ENCODE measurements around the gene PICALM. TPM values are rescaled to one million over a fixed set of nuclear protein-coding genes. Genes with fewer than 3 reads are reported as not detected.

PICALM gene
- total and polyA plus RNA-seq, 4 donors, result 19.3 to 317 (median 108) TPM

DNA sequence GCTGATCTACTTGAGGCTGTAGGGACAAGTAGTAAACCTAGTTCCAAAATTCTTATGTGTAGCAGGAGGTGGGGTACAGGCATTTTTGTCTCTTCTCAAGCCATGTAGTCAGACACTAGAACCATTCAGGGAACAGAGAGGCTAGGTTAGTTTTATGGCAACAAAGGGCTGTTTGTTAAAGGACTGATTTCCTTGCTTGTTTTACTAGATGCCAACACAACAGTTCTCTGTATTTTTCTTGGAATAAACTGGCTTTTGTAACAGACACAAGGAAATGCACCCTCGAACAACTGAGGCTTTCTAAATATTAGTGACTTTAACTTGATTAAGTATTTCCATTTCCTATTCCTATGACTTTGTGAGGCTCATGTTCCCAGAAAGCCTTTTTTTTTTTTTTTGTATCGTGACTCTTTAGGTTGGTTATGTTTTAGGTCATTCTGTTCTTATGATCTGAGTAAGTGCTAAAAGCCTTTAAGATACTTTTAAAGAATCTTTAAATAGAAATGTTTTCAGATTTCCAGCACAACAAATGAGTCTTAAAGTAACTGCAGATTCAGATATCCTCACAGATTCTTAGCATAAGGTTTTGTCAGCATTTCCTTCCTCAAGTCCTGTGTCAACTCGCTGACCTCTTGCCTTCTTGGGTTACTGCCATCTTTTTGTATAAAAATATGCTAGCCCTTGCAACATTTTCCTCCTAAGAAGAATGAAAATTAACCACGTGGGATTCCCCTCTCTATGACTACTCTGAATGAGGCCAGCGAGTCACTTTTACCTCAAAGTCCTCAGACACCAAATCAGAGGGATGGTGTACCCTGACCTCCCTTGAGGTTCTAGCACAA is 121.2 kb downstream of the PICALM start:
- Histone ChIP-seq H3K9me3 (ENCODE audit: control insufficient read depth in 4 of 4, low read length in 3 of 4) (no peaks in the 10 kb centered on the region), H3K9ac (ENCODE audit: low read depth in 1 of 2, low read length in 2 of 2) (no peak overlapping the region), H3K27ac (ENCODE audit: low read depth in 1 of 2, low read length in 2 of 2) (peak overlapping the region; percentile 34 to 42)

More for the DNA sequence above, 121.2 kb downstream of the PICALM start:
- 47% methylated on average over 5 of the region's 5 CpGs for WGBS
- DNase-seq (ENCODE audit: low spot score), result no peak
- Histone ChIP-seq H3K4me3 (ENCODE audit: low read depth in 1 of 3, low read length in 3 of 3) (no peak overlapping the region), H3K27me3 (ENCODE audit: control insufficient read depth in 4 of 4, insufficient read depth in 4 of 4, low read length in 3 of 4) (no peaks in the 10 kb centered on the region), H3K4me1 (ENCODE audit: control insufficient read depth in 4 of 4, insufficient read depth in 4 of 4, low read length in 3 of 4) (peaks cover 0 to 5% (median 0%) of the 10 kb centered on the region in 4 donors), H3K36me3 (ENCODE audit: control insufficient read depth in 4 of 4, insufficient read depth in 3 of 4, low read depth in 1 of 4, low read length in 3 of 4) (no peaks in the 10 kb centered on the region)
- TF ChIP-seq JUND (IDR thresholded peaks at IDR 0.05) (no peak), FOXA2 (IDR thresholded peaks at IDR 0.05) (no peak), TAF1 (conservative IDR thresholded peaks at IDR 0.05) (no peak), ATF3 (IDR thresholded peaks at IDR 0.05) (no peak), GABPA (IDR thresholded peaks at IDR 0.05 in 1 of 2, conservative IDR thresholded peaks at IDR 0.05 in 1 of 2) (no peak), NR2F2 (IDR thresholded peaks at IDR 0.05) (peak; percentile 81), RAD21 (IDR thresholded peaks at IDR 0.05) (peak in 1 of 2 donors; percentile 20), HNF4A (conservative IDR thresholded peaks at IDR 0.05) (no peak), YY1 (IDR thresholded peaks at IDR 0.05) (peak; percentile 19), EGR1 (IDR thresholded peaks at IDR 0.05; ENCODE audit: low read depth in 2 of 2) (no peak), SP1 (IDR thresholded peaks at IDR 0.05) (peak; percentile 20), HNF4G (IDR thresholded peaks at IDR 0.05) (no peak), RXRA (IDR thresholded peaks at IDR 0.05) (peak in 1 of 2 donors; percentile 26), FOXA1 (IDR thresholded peaks at IDR 0.05) (no peak)
- TF ChIP-seq, protein P1, sequence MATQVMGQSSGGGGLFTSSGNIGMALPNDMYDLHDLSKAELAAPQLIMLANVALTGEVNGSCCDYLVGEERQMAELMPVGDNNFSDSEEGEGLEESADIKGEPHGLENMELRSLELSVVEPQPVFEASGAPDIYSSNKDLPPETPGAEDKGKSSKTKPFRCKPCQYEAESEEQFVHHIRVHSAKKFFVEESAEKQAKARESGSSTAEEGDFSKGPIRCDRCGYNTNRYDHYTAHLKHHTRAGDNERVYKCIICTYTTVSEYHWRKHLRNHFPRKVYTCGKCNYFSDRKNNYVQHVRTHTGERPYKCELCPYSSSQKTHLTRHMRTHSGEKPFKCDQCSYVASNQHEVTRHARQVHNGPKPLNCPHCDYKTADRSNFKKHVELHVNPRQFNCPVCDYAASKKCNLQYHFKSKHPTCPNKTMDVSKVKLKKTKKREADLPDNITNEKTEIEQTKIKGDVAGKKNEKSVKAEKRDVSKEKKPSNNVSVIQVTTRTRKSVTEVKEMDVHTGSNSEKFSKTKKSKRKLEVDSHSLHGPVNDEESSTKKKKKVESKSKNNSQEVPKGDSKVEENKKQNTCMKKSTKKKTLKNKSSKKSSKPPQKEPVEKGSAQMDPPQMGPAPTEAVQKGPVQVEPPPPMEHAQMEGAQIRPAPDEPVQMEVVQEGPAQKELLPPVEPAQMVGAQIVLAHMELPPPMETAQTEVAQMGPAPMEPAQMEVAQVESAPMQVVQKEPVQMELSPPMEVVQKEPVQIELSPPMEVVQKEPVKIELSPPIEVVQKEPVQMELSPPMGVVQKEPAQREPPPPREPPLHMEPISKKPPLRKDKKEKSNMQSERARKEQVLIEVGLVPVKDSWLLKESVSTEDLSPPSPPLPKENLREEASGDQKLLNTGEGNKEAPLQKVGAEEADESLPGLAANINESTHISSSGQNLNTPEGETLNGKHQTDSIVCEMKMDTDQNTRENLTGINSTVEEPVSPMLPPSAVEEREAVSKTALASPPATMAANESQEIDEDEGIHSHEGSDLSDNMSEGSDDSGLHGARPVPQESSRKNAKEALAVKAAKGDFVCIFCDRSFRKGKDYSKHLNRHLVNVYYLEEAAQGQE (IDR thresholded peaks at IDR 0.05), result no peak
- TF ChIP-seq, protein P2, sequence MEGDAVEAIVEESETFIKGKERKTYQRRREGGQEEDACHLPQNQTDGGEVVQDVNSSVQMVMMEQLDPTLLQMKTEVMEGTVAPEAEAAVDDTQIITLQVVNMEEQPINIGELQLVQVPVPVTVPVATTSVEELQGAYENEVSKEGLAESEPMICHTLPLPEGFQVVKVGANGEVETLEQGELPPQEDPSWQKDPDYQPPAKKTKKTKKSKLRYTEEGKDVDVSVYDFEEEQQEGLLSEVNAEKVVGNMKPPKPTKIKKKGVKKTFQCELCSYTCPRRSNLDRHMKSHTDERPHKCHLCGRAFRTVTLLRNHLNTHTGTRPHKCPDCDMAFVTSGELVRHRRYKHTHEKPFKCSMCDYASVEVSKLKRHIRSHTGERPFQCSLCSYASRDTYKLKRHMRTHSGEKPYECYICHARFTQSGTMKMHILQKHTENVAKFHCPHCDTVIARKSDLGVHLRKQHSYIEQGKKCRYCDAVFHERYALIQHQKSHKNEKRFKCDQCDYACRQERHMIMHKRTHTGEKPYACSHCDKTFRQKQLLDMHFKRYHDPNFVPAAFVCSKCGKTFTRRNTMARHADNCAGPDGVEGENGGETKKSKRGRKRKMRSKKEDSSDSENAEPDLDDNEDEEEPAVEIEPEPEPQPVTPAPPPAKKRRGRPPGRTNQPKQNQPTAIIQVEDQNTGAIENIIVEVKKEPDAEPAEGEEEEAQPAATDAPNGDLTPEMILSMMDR (IDR thresholded peaks at IDR 0.05; ENCODE audit: low read depth, low read length, missing input control), result no peak
- TF ChIP-seq, protein P3, sequence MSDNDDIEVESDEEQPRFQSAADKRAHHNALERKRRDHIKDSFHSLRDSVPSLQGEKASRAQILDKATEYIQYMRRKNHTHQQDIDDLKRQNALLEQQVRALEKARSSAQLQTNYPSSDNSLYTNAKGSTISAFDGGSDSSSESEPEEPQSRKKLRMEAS (IDR thresholded peaks at IDR 0.05), result no peak
- TF ChIP-seq, protein P4, sequence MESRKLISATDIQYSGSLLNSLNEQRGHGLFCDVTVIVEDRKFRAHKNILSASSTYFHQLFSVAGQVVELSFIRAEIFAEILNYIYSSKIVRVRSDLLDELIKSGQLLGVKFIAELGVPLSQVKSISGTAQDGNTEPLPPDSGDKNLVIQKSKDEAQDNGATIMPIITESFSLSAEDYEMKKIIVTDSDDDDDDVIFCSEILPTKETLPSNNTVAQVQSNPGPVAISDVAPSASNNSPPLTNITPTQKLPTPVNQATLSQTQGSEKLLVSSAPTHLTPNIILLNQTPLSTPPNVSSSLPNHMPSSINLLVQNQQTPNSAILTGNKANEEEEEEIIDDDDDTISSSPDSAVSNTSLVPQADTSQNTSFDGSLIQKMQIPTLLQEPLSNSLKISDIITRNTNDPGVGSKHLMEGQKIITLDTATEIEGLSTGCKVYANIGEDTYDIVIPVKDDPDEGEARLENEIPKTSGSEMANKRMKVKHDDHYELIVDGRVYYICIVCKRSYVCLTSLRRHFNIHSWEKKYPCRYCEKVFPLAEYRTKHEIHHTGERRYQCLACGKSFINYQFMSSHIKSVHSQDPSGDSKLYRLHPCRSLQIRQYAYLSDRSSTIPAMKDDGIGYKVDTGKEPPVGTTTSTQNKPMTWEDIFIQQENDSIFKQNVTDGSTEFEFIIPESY (IDR thresholded peaks at IDR 0.05), result no peak

Measured in liver (tissue), 9 donors.